HG02798 (cell line): ENCODE results near the gene ARHGEF19.

Experiments
- ATAC-seq: cut with Tn5 transposase; IDR thresholded peaks from one replicate; pipeline ENCODE4 v1.9.1; 2021; ENCODE audit warnings: mild to moderate bottlenecking; ENCODE audit not compliant: unreplicated experiment, poor library complexity

The ARHGEF19 gene

DNA sequence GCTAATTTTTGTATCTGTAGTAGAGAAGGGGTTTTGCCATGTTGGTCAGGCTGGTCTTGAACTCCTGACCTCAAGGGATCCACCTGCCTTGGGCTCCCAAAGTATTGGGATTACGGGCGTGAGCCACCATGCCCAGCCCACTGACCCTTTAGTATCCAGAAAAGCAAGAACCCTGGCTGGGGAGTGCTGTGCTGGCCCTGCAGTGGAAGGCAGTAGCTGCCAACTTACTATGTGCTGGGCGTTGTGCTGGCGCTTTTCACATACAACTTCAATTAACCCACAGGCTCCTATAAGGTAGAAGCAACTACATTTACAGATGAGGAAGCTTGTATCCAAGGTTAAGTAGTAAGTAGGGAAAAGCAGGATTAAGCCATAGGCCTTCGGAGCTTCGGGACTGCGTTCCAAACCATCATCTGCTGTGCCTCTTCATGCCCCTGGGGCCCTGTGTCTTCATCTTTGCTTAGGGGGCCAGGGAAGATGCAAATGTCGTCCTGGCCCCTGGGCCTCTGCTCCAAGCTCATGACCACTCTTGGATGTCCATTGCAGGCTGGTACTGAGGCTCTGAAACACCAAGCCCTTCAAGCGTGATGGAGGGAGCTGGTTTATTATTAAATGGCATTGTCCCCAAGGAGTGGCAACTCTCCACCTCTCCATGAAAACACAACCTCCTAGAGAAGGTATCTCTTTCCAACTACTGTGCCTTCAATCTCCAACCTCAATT lies 33.2 kb upstream of the ARHGEF19 start:
- no peak for ATAC-seq

DNA sequence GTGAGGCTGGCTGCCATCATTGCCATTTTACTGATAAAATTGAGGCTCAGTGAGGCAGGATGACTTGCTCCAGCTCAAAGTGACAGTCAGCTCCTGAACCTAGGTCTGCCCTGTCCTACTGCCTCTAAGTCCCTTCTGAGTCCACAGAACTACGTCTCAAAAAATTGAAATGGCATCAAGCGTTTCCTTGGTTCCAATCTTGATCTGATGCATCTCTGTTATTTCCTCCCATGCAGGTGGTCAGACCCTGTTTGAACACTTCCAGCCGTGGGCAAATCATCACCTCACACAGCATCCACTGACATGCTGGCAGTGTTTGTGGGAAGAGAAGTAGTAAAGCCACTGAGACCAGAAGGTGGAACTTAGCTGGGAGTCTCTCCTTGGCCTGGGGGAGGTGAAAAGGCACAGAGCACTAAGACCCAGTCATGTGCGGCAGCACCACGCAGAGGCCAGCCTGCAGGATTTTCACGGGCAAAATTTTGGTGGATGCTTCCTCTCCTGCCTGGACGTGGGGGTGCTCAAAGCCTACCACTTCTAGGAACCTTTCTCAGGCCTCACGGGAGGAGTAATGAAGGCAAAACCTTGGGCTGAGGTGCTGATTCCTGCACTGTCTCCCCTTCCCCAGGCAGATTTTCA lies 32.3 kb upstream of the ARHGEF19 start:
- ATAC-seq, result no peak

DNA sequence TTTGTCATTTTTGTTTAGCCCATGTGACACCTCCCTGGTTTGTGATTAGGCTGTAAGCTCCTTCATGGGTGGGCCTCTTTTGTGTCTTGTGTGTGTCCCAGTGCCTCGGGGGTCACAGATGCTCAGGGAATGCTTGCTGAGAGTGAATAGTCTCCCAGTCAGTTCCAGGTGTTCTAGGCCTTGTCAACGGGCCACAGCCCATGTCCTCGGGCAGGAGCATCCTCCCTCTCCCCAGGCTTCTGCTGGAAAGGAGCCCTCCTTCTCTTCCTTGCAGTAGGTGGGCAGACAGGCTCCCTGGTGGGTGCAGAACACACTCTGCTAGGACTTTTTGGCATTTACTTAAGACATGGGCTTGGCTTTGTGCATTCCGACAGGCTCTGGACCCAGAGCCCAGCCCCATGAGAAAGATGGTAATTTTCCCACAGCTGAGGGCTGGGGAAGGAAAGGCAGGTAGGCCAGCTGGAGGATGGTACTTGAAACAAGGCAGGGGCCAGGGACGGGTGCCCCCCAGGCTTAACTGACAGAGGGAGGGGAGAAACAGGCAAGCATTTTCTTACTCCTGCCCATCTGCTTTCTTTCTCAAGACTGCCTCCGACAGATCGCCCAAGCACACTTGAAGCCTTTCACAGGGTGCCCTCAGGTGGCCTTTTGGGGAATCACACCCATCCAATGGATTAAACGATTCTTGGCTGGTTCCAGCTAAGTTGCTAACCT lies 31.6 kb upstream of the ARHGEF19 start:
- peak; percentile 57 for ATAC-seq

DNA sequence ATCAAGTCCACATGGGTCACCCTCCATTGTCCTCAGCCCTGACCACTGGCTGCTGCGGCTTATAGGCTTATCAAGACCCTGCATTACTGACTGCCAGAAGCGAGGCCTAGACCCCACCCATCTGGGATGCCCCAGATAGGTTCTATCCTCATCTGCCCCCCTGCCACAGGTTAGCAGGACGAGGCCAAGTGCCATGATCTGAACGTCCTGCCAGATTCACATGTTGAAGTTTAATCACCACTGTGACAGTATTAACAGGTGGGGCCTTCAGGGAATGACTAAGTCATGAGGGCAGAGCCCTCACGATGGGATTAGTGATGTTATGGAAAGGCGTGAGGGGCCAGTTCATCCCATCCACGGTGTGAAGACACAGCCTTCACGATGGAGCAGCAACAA lies 30.8 kb upstream of the ARHGEF19 start:
- ATAC-seq, result no peak

DNA sequence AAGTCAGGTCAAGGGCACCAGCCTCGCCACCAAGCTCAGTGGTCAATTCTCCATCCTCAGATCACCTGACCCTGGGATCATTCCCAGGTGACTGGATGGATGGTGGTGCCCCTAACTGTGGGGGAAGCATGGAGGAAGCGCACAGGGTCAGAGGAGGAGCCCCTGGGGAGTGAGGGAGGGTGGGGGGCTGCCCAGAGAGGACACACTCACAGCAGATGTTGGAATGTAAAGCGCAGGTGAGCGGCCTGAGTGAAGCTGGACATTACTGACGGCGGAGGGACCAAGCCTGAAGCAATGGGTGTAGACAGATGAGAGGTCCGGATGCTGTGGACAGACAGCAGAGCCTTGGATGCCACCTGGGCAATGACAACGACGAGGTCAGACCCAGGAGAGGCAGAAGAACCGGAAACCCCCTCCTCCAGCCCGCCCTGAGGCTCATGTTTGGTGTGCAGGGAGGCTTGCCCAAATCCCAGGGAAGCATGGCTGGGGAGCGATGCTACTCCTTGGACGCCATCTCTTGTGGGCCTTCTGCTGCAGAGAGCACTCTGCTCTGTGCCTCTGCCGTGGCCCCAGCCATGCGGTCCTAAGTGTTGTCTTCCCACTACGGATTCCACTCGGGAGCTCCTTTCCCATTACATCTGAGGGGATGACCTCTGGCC lies 30.2 kb upstream of the ARHGEF19 start:
- no peak for ATAC-seq

DNA sequence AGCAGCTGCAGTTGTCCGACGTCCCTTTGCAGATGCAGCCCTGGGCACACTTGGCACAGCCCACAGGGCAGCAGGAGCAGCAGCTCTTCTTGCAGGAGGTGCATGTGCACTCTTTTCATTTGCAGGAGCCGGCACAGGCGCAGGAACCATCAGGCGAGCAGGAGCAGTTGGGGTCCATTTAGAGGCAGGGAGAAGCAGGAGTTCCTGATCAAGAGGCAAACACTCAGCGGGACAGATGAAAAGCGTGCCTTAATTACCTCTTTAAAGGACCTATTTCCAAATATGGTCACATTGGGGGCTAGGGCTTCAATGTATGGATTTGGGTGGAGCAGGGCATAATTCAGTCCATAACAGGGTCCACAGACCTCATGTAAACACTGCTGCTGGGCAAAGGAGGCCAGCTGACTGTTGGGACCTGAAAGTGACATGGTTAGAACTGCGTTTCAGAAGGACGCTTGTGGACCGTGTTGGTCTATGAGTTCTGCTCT lies 28.8 kb upstream of the ARHGEF19 start:
- ATAC-seq, result no peak

DNA sequence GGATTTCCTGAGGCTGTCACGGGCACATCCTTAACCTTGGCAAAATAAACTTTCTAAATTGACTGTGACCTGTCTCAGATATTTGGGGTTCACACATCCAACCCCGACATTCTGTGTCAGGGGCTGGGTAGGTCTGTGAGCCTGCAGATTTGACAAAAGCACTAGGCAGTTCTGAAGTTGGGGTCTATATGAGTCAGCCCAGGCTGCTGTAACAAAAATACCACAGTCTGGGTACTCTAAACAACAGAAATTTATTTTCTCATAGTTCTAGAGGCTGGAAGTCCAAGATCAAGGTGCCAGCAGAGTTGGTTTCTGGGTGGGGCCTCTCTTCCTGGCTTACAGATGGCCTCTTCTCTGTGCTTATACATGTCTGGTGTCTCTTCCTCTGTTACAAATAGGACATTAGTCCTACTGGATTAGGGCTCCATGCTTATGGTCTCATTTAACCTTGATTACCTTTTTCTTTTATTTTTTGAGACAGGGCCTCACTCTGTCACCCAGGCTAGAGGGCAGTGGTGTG lies 27.6 kb upstream of the ARHGEF19 start:
- no peak for ATAC-seq

DNA sequence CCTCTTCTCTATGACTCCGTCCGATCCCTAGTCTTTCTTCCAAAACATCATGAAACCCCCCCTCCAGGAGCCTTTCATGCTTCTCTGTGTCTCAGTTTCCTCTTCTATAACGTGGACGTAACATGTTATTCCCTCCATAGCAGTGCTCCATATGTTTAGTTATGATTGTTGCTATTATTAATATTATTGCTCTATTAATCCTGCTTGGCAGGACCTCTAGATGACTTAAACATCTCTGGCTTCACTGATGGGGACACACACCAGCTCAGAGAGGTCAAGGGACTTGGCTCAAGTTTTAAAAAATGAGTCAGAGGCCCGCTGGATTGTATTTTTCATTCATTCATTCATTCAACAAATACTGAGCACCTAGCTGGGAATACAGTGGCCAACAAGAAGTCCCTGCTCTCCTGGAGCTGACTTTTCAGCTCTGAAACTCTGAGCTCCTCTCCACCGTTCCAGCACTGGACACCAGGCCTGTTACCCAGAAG lies 24.9 kb upstream of the ARHGEF19 start:
- ATAC-seq, result no peak

DNA sequence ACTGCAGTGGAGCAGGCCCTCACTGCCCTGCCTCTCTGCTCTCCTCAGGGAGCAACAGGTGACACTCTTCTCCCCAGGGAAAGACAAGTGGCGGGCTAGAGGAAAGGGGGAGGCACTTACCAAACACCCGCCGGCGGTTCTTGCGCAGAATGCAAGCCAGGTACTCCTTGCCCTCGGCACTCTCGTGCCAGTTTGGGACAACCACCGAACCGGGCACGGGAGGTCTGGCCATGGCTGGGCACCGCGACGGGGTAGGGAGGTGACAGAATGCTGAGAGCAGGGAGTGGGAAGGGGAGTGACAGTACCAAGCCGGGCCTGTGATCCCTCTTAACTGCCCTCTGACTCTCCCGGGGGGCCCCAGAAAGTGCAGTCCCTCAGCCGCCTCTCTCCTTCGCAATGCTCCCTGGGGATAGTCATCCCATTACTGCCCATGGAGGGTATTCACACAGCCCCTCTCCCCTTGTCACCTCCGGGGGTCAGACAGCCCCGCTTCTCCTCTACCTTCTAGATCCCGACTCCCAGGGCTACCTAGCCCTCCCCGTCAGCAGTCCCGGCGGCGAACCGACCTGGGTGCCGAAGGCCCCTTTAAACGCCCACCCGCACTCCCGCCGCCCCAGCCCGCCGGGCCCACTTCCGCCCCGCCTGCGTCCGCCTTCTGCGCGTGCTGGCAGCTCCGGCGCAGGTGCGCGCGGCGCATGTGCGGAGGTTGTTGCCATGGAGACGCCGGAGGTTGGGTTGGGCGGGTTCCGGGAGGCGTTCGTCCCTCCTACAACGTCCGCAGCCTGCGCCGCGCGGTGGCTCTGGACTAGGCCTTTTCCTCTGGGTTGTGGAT lies 24.3 kb upstream of the ARHGEF19 start, which contains the start of gene CPLANE2:
Gene CPLANE2, minus strand, starts transcription at position 673 of the 832 bp plus-strand sequence. Its CDS starts 441 bp downstream, at position 232.
- peak; percentile 90 for ATAC-seq

DNA sequence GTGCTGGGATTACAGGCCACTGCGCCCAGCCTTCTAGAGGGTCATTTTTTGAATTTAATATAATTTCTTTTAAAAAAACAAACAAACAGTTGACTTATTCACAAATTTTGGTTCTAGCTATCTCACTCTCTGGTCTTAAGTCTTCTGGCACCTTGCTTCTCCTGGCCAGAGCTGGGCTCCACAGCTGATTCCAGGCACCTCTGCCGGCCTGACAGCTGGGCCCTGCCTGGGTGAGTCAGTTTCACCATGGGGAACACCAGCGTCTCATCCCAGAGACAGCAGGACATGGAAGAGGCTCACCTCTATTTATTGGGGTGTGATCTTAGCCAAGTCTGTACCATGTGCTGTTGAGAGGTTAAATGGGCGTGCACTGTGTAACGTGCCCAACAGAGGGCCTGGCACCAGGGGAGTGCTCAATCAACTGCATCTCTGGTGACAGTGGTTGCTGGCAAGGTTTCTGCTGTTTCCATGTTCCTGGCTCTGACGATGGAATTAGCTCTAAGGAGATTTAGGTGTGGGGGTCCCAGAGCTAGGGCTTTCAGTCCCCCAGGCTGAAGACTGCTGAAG lies 23.6 kb upstream of the ARHGEF19 start:
- peak; percentile 48 for ATAC-seq

DNA sequence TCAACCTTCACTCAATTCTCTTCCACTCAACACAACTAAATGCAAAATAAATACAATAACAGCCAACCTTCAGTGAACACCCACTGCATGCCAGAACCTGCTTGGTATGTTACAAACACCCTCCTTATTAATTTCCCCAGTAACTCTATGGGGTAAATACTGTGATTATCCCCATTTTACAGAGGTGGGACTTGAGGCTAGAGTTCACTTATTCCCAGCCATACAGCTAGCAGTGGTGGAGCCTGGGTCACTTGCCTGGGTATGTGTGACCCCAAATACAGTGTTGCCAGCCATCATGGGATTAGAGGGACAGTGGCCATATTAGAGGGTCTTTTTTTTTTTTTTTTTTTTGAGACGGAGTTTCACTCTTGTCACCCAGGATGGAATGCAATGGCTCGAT lies 22.9 kb upstream of the ARHGEF19 start:
- ATAC-seq, result no peak

DNA sequence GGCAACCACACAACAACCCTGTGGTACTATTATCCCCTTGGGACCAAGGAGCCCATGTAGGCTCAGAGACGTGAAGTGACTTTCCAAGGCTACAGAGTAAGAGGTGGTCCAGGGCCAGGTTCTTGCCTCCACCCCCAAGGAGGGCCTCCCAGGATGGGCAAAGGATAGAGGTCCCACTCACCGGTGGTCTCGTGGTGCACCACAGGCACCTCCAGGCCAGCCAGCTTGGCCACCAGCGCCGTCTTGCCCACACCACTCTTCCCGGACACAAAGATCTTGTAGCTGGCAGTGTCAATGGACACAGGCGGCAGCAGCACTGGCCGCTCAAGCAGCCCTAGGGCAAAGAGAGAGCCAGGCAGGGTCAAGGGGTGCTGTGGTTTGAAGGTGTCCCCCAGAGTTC lies 21.0 kb upstream of the ARHGEF19 start:
- no peak for ATAC-seq

DNA sequence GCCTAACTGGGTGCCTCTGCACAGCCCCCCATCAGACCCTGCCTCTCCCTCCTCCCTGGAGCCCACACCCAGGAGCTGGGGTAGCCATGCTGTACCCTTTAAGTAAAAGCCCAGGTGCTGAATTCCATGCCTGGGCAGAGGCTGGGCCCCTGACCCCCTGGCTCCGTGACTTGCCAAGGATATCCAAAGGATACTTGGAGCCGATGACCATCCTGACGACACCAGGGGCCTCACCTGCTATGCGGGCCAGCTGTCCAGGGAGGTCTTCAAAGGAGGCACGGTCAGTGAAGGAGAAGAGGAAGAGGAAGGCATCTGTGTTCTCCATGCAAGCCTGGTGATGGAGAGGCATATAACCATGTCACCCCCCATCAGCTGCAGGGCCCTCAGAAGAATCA lies 19.9 kb upstream of the ARHGEF19 start:
- ATAC-seq, result no peak

DNA sequence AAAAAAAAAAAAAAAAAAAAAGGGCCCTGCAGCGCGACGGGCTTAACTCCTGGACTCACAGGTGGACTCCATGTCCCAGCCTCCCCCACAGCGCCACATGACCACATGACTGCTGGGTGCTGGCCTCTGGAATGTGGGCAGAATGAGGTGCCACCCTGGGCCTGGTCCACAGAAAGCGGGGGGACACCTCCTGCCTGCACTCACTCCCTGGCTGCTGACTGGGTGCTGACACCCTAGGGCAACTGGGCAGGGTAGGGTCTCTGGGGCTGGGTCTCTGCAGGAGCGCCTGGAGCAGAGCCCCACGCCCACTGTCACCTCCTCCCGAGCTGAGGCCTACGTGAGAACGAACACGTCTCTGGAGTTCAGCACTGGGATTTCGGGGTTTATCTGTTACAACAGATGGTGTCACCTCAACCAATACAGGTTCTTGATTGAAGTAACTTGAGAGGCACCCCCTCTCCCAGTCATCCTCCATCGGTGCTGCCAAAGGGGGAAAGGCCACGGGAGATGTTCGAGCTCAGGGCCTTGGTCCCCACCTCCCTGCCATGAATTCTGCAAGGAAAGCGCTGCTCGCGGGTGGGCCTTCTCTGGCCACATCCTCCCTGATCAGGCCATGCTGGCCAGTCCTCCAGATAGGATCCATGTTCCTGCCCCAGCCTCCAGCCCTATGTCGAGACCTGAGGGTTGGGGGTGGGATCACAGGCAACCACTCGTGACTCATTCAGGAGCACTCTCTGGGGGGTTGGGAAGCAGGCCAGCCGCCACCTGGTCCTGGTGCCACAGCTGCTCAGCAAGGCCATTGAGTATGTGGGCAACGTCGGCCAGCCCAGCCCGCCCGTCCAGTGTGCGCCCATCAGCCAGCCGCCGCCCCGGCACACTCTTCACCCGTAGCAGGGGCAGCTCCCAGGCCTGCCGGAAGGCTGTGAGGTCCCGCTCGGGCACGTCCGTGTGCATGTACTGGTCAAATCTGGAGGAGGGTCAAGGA lies 19.2 kb upstream of the ARHGEF19 start:
- ATAC-seq, result no peak

DNA sequence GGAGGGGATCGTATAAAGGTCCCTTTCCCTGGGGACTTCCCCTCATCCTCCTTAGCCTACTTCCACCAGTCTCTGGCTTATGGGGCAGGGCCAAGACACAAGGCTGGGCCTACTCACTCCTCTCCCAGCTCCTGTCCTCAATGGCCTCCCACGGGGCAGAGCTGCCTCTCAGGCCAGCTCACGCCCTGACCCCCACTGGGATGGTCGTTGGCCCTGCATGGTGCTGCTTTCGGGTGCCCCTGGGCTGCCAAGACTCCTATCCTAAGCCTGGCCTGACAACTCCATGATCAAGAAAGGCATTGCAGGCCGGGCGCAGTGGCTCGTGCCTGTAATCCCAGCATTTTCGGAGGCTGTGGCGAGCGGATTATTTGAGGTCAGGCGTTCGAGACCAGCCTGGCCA lies 18.3 kb upstream of the ARHGEF19 start:
- no peak for ATAC-seq

DNA sequence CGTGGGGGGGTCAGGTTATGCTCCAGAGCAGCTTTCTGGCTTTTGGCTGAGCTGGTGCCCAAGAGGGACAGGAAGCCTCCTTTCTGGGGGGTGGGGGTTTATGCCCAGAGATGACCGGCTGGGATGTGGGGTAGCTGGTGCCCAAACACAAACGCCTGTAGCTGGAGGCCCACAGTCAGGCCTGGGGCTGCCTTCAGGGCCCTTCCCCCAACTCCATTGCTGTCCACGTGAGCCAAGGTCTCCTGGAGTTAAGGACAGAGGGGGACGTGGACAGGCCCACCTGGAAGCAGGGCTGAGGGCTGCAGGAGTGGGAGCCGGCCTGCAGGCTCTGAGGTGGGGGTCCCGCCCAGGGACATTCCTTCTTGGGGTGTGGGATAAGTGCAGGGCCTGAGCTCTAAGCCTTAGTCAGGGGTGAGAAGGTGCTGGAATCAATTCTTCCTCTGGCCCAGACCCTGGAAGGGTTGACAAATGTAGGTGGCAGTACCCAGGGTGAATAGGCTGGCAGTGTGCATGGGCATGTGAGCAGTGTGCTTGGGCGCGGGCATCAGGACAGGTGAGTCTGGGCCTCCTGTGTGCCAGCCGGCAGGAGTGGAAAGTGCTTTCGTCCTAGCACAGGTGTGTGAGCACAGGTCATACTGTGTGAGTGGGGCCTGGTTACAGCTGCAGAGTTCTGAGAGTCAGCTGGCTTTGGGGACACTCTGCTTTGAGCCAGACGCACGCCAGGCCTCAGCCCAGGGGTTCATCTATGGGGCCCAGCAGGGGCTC lies 17.7 kb upstream of the ARHGEF19 start:
- ATAC-seq, result no peak

DNA sequence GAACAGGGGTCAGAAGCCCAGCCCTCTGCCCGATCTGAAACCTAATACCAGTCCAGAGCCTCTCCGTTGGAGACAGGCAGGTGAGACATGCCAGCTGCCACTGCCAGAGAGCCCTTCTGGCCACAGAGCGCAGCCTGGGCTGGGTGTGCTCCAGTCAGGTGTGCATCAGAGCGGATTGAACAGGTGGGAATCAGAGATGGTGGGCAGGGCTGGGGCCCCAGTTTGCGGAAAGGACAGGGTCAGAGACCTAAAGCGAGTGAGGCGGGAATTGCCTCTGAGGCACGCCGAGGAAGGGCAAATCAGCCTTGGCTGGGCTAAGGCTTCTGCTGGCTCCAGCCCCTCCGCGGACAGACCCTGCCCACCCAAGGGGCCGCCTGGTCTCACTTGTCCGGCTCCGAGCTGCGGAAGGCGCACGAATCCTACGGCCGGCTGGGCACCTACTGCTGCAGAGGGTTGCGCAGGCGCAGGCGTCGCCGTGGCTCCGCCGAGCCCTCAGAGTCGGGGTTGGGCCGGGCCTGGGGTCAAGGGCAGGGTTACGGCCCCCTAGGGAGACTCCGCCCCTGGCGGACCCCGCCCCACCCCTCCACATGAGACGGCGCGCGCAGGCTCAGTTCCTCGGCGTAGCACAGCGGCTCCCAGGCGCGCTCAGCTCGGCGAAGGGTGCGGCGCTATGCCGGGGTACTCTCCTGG lies 14.2 kb upstream of the ARHGEF19 start:
- ATAC-seq, result no peak
